Stimulated activated CD8-positive, alpha-beta memory T cell treated with anti-CD3 and anti-CD28 coated beads, Interleukin-7, amount 100 ng/mL, for 48 hours (primary cell): ENCODE data around the gene CPNE7.

Experiments
- DNase-seq, 2 donors: peaks; one replicate each; pipeline ENCODE4 v3.0.0-alpha.2; 2020; ENCODE audit warnings: low read depth in 1 of 2; ENCODE audit errors: extremely low read depth in 1 of 2

CPNE7 gene

DNA sequence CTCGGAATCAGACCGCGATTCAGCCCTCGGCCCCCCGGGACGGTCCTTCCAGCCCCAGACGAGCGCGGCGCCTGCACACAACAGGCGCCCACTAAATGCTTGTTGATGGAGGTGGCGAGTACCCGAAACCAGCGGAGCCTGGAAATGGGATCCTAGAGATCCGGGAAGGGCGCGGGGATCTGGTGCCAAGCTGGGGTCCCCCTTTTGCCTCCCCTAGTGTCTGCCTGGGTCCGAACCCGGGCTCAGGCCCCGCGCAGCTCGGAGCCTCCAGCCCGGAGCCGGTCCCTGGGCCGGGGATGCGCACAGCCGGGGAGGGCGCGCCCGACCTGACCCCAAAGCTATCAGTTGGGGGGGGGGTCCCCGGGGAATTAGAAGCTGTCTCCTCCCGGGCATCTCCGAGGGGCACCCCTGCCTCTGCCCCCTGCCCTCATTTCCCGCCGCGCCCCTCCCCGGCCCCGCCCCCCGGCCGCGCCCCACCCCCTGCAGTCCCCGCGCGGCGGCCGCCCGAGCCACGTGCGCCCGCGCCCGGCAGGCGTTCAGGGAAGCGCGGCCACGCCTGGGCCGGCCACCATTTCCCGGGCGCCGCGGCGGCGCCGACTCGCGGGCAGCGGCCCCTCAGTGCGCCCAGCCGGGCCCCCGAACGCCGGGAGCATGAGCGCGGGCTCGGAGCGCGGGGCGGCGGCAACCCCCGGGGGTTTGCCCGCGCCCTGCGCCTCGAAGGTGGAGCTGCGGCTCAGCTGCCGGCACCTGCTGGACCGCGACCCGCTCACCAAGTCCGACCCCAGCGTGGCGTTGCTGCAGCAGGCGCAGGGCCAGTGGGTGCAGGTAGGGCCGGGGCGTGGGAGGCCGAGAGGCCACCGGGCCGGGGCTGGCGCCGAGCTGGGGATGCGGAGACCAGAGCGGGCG lies at the start of gene CPNE7:
CPNE7 (plus strand) TSS at position 512 of the 906 bp plus-strand sequence; CDS start at position 652, 140 bp downstream.
- no peak for DNase-seq

DNA sequence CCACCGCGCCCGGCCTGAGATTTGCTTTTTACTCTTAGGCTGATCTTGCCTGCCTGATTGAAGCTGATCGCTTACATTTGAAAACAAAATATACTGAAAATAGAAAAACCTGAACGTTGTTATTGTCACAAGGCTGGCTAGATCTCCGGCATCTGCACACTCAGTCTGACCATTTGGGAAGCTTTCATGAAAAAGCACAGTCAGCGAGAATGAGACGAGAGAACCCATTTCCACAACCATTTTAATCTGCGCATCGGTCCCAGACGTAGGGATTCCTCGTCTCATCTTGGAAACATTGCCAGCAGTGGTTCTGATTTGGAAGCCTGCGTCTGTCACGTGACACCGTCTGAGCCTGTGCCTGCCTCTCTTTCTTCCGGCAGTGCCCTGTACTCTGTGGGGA lies 46.5 kb upstream of the CPNE7 start:
- no peak for DNase-seq

DNA sequence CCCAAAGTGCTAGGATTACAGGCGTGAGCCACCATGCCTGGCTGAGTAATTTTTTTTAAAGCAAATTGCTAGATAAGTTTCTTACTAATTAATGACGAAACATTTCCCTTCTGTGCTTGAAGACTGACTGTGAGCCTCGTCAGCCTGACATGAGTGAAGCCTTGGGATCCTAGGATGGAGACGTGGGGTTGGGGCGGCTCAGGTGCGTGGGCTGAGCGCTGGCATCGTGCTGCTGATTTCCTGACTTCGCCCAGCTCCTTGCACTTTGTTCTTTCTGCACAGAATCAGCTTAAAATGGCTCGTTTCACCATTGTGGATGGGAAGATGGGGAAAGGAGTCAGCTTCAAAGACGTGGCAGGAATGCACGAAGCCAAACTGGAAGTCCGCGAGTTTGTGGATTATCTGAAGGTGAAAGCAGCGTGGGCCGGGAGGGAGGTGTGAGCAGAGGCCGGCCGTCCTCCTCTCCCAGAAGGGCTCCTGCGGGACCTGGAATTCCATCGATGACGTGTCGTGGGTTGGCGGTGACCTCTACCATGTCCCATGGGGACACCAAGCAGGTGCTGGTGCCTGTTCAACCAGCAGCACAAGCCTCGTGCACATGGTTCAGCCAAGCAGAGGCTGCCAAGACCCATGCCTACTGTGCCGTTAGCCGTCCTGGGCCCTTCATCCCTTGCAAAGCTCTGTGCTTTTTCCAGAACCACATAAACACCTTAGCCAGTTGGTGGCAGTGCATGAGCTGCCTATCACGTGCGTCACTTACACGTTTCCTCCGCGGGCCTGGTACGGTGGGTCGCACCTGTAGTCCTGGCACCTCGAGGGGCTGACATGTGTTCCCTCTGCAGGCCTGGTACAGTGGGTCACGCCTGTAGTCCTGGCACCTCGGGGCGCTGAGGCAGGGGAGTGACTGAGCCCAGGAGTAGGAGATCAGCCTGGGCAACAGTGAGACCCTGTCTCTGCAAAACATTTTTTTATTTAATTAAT lies 44.9 kb upstream of the CPNE7 start:
- no peak for DNase-seq

DNA sequence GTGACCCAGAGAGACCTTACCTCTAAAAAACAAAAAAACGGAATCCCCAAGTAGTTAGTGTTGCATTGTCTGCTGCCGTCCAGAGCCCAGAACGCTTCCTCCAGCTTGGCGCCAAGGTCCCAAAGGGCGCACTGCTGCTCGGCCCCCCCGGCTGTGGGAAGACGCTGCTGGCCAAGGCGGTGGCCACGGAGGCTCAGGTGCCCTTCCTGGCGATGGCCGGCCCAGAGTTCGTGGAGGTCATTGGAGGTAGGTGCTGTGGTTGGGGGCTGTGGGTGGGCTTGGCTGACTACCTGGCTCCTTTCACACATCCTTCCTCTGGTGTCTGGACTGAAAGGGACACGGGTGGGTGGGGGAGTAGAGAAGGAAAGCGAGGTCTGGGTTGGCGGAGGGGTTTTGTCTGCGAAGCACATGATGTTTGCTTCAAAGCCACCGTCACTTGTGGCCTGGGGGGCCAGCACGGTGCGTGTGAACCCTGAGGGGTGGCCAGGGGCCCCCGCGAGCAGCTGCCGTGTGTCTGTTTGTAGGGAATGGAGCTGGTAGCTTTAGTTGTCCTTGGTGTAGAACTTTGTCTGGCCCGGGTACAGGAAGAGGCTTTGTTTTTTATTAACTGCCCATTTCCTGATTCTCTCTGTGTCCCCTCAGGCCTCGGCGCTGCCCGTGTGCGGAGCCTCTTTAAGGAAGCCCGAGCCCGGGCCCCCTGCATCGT lies 43.6 kb upstream of the CPNE7 start:
- DNase-seq = no peak

DNA sequence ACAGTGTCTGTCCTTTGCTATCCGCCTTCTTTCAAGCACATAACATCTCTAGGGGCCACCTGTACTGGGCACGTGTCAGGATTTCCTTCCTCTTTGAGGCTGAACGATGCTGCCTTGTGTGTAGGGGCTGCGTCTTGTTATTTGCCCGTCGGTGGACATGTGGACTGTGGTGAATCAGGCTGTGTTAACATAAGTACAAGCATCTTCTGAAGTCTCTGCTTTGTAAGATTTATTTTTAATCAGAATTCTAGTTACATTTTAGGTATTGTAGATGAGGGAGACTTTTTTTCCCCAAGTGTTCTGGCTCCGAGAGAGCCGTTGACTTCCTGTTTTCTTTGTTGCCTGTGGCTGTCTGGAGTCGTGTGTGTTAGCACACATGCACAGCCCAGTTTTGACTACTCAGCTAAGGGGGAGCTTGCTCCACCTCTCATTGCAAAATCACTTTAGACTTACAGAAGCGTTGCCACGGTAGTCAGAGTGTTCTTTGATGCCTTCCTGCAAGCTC lies 41.3 kb upstream of the CPNE7 start:
- no peak for DNase-seq

DNA sequence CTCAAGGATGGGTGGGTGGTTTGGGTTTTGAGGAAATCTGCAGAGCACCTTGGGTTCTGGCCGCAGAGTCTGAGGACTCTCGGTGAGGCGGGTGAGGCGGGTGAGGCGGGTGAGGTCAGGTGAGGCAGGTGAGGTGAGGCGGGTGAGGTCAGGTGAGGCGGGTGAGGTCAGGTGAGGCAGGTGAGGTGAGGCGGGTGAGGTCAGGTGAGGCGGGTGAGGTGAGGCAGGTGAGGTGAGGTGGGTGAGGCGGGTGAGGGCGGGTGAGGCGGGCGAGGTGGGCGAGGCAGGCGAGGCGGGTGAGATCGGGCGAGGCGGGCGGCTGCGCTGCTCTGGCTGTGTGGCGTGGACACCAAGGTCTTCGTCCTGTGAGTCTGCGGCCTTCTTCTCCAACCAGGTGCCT lies 39.2 kb upstream of the CPNE7 start:
- DNase-seq = no peak

DNA sequence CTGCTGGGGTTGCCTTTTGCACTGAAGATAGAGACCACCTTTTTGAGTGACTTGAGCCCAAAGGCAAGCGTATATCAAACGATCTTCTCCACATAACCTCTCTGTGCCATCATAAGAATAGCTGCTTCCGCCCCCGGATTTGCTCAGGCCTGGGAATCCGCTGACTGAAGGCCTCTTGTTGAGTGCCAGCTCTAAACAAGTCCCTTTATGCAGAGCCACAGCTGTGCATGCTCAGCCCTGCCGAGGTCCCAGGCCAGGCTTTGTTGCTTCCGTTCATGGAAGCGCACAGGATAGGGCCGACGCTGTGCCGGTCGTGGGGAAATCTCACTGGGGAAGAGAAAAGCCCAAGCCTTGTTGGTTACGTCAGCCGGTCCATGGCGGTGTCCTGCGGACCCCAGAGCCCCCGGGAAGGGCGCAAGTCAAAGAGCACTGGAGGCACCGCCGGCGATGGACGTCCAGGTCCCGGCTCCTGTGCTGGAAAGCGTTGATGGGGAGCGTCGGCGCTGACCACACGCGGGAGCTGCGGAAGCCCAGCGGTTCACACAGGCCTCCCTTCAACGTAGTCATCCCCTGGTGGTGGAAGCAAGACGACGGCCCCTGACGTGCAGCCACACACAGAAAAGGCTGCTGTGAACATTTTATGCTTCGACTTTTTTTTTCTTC lies 38.5 kb upstream of the CPNE7 start:
- DNase-seq = no peak

DNA sequence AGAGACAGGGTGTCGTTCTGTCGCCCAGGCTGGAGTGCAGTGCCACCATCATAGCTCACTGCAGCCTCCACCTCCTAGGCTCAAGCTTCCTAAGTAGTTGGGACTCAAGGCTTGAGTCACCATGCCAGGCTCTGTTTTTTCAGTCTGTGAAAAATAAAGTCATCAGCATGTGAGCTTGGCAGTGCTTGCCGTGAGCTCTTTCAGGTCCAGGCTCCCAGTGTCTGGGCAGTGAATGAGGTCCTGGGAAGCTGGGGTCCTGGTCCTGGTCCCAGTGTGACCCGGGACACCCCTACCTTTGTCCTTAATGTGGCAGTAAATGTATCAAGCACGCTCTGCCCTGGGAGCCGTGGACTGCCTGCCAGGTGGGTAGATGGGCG lies 38.0 kb upstream of the CPNE7 start:
- DNase-seq = no peak

DNA sequence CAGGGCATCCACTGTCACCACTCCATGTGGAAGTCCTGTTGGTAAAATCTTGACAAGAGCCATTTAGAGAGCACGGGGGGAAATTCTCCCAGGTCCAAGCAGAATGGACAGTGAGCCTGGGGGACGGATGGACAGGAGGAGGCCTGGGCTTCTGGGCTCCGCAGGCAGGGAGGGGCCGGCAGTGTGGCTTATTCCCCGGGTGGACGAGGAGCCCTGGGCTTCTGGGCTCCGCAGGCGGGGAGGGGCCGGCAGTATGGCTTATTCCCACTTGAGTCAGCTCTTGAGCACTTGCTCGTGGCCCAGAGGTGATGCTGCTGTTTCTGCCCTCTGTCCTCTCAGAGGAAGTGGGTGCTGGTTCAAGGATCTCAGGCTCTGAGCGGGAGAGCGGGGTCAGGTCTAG lies 37.3 kb upstream of the CPNE7 start:
- DNase-seq = no peak

DNA sequence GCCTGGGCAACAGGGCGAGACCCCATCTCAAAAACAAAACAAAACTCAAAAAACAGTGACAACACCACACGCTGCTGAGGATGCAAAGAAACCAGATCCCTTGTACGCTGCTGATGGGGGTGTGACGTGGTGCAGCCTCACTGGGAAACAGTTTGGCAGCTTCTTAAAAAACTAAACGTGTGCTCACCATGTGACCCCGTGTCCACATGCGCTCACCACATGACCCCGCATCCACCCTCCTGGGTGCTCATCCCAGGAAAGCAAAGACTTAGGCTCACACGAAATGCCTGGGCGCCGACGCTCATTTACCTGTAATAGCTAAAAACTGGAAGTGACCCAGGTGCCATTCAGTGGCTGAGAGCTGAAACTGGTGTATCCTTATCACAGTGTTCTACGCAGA lies 35.0 kb upstream of the CPNE7 start:
- DNase-seq = no peak

DNA sequence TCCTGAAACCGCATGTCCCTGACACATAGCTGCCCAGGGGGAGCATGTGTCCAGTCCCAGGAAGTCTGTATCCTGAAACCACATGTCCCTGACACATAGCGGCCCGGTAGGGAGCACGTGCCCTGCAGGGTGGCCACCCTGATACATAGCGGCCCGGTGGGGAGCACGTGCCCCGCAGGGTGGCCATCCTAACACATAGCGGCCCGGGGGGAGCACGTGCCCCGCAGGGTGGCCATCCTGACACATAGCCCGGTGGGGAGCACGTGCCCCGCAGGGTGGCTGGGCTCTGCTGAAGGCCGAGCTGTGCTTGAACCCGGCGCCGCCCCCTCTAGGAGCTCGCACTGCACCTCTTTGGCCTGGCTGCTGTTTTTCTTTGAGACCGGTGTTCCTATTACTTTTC lies 33.8 kb upstream of the CPNE7 start:
- DNase-seq = no peak

DNA sequence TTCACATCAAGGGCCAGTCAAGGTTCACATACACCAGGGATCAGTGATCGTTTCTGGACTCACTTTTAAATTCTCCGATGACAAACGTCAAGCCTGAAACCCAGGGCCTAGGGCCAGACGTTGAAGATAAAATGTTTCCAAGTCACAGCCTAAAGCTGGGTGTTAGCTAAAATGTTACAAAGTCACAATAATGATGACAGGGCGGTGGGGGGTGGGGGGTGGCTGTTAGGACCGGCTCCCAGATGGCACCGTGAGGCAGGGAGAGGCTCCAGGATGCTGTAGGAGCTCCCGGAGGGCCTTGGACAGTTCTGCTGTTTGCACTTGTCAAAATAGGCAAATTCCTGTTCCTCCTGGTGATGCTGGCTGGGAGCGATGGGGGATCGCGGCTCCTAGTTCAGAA lies 31.4 kb upstream of the CPNE7 start:
- DNase-seq = no peak

DNA sequence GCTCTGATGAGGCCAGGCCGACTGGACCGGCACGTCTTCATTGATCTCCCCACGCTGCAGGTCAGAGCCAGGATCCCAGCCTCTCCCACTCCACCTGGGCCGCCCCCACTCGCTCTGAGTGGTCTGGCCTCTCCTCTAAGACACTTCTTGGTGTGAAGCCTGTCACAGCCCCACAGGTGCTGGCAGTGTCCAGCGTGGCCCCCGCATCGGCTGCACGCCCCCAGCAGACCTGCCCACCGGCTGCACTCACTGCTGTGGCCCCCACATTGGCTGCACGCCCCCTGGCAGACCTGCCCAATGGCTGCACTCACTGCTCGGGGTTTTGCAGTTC lies 30.9 kb upstream of the CPNE7 start:
- DNase-seq = no peak

DNA sequence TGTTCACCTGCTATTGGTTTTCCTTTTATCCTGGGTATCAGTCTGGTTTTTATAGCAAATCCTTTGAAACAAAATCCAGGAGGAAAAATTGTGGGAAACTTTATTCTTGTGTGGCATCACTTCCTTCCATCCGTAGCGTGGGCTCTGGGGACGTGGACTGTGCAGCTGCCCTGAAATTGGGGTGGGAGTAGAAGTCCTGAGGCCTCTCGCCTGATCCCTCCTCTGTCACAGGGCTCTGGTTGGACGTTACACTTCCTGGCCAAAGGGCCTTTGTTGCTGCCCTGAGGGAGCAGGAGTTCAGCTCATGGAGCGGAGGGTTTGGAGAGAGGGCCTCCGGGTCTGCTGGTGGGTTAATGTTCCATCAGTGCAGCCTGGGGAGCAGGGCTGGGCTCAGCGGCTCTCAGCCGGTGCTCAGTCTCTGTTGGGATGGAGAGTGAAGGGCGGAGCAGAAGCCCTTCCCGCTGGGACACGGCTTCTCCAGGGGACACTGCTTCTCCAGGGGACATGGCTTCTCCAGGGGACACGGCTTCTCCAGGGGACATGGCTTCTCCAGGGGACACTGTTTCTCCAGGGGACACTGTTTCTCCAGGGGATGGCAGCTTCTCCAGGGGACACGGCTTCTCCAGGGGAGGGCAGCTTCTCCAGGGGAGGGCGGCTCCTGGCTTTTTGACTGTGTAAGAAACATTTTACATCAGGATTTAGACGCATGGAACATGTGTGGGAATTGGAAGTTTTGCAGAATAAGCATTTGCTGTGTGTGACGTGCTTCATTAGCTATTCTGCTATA lies 30.3 kb upstream of the CPNE7 start:
- DNase-seq = no peak

DNA sequence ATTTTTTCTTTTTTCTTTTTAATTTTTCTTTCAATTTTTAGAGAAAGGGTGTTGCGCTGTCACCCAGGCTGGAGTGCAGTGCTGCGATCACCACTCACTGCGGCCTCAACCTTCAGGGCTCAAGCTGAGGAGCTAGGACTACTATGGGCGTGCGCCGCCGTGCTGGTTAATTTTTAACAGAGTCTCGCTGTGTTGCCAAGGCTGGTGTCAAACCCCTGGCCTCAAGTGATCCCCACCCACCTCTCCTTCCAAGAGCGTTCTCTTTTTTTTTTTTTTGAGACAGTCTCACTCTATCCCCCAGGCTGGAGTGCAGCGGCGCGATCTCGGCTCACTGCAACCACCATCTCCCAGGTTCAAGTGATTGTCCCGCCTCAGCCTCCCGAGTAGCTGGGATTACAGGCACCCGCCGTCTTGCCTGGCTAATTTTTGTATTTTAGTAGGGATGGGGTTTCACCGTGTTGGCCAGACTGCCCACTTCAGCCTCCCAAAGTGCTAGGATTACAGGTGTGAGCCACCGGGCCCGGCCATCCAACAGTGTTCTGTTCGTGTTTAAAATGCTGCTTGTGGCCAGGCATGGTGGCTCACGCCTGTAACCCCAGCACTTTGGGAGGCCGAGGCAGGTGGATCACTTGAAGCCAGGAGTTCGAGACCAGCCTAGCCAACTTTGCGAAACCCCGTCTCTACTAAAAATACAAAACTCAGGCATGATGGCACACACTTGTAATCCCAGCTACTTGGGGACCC lies 29.6 kb upstream of the CPNE7 start:
- no peak for DNase-seq

DNA sequence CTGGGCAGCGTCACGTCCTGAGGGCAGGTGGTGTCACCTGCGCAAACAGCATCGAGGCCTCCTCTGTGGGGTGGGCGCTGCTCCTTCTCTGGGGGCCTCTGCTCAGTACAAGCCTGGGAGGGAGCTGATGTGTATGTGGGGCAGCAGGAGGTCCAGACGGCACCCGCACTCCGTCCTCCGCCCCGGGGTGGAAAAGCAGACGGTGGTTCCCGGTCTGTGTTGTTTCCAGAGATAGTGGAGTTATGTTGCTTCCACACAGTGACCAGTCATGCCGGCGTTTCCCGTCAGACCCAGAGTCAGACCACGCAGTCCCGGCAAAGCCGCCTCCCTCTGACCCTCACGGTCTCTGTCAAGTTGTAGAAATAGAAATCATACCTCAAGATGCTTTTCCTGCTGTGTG lies 28.8 kb upstream of the CPNE7 start:
- no peak for DNase-seq

DNA sequence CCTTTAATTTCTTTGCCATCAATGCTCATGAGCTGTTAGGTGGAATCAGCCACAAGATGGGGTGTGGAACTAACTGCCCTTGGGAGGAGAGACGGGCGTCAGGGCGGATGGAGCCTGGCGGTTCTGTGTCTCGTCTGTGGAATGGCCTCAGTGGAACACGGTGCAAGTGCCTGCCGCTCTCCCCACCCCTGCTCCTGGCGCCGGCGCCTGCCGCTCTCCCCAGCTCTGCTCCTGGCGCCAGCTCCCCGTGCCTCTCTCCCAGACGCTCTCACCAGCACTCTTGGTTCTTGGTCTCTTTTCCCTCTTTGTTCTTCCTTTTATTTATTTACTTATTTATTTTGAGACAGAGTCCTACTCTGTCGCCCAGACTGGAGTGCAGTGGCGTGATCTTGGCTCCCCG lies 28.3 kb upstream of the CPNE7 start:
- DNase-seq = no peak

DNA sequence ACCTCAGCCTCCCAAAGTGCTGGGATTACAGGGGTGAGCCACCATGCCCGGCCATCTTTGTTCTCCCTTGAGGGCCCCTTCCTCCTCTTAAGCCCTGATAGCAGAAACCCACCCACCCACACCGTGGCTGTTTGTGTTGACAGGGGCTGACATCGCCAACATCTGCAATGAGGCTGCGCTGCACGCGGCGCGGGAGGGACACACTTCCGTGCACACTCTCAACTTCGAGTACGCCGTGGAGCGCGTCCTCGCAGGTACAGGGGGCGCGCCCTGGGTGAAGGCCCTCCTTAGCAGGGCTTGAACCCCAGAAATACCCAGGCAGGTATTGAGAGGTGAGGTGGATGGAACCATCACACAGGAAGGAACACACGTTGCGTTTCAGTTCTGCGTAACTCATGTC lies 27.7 kb upstream of the CPNE7 start:
- no peak for DNase-seq

DNA sequence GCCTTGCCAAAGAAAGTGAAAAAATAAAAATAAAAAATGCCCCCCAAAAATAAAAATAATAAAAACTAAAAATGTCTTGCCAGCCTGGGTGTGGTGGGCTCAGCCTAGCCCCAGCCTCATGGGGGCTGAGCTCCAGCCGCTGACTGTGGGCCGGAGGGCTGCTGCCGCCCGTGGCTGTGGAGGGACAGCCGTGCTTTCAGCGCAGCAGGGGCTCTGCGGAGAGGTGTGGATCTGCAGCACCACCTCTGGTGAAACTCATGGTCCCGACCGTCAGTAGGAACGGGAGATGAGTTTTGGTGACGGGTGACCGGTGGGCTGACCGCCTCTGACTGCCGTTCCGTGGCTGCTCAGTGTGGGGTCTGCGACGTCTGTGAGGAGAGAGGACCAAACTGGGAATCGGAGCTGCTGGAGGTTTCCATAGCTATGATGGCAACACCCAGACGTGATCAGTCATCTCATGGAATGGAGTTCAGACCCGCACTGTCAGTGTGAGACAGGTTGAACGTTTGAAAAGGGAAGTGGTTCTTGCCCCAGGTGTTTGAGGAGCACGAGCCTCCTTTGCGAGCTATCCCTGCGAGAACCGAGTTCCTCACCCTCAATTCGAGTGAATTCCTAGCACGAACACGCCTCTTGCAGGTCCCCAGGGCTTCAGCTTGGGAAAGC lies 27.1 kb upstream of the CPNE7 start:
- DNase-seq = no peak
